Bronchial epithelial cell (primary cell): Measurements from ENCODE around the gene ALOX12B. TPM values are rescaled to one million over a fixed set of nuclear protein-coding genes. Genes with fewer than 3 reads are reported as not detected.

Experiments used
- DNase-seq: peaks from one replicate; pipeline ENCODE4 v3.0.0-alpha.2; 2010; ENCODE audit warnings: low read depth
- FAIRE-seq: peaks from 2 replicates; lab custom pipeline; 2011; peaks lifted over from hg19 to GRCh38; lab: Jason Lieb, UNC
- H3K27me3 ChIP-seq: 2 replicates; pipeline ENCODE4 v1.5.1; 2011; ENCODE audit warnings: low read length; ENCODE audit not compliant: control insufficient read depth, insufficient read depth
- H3K36me3 ChIP-seq: 2 replicates; pipeline ENCODE4 v1.5.1; 2011; ENCODE audit warnings: low read length; ENCODE audit not compliant: control insufficient read depth, insufficient read depth
- H3K4me3 ChIP-seq: 2 replicates; pipeline ENCODE4 v1.5.1; 2011; ENCODE audit warnings: mild to moderate bottlenecking, low read depth, low read length, control low read depth
- total RNA-seq: library from RNA; depleted of rRNA; stranded (reverse); fragments of >200 nt; gene quantifications from 2 replicates; pipeline ENCODE4 v1.2.1, GENCODE V29; 2014
- TF ChIP-seq, protein P1 (sequence below): IDR thresholded peaks from 2 replicates; pipeline ENCODE4 v1.5.1; 2011; ENCODE audit warnings: mild to moderate bottlenecking, moderate library complexity, low read length, control low read depth, inconsistent platforms; ENCODE audit not compliant: insufficient read depth, severe bottlenecking

The ALOX12B gene
- total RNA-seq = 0.26 and 2.0 TPM in 2 replicates

DNA sequence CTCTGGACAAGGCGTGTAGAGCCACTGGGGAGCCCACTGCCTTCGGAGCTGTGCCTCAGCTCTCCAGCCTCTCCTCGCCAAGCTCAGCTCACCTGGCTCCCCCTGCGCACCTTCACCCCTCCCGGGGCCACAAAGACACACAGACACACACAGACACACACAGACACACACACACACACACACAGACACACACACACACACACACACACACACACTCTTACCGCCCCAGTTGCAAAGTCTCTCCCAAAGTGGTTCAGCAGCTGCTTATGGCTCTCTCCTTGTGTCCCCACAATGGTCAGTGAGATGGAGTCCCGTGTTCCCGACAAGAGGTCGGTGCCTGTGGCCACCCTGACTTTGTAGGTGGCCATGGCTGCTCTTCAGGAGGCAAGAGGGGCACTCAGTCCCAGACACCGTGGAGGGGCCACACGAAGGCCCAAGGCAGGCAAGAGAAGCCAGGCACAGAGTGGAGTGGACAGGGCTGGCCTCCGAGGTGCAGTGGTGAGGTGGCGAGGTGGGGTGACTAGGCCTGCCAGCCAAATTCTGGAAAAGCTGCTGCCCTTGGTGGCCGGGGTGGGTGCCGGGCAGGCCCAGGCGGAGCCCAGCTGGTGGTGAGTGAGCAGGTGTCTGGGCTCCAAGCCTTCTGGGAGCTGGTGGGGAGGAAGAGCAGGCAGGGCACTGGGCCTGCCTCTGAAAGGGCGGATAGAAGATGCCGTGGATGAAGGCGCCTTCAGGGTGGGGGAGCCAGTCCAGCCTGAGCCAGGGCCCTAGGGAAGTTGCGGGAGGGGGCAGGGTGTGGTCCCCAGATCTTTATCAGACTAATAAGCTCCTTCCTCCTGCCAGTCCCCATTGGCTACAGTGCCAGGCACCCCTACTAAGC is at the start of gene ALOX12B:
TSS of gene ALOX12B (minus strand) at position 642 of the 877 bp plus-strand sequence. CDS start at position 368, 274 bp downstream.
- Histone ChIP-seq H3K4me3 (no peak within 1 kb of the TSS), H3K36me3 (no peaks in the 10 kb centered on the region), H3K27me3 (peaks cover 8% of the 10 kb centered on the region)
- TF ChIP-seq, protein P1, sequence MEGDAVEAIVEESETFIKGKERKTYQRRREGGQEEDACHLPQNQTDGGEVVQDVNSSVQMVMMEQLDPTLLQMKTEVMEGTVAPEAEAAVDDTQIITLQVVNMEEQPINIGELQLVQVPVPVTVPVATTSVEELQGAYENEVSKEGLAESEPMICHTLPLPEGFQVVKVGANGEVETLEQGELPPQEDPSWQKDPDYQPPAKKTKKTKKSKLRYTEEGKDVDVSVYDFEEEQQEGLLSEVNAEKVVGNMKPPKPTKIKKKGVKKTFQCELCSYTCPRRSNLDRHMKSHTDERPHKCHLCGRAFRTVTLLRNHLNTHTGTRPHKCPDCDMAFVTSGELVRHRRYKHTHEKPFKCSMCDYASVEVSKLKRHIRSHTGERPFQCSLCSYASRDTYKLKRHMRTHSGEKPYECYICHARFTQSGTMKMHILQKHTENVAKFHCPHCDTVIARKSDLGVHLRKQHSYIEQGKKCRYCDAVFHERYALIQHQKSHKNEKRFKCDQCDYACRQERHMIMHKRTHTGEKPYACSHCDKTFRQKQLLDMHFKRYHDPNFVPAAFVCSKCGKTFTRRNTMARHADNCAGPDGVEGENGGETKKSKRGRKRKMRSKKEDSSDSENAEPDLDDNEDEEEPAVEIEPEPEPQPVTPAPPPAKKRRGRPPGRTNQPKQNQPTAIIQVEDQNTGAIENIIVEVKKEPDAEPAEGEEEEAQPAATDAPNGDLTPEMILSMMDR = no peak
- no peak for DNase-seq
- no peak for FAIRE-seq

DNA sequence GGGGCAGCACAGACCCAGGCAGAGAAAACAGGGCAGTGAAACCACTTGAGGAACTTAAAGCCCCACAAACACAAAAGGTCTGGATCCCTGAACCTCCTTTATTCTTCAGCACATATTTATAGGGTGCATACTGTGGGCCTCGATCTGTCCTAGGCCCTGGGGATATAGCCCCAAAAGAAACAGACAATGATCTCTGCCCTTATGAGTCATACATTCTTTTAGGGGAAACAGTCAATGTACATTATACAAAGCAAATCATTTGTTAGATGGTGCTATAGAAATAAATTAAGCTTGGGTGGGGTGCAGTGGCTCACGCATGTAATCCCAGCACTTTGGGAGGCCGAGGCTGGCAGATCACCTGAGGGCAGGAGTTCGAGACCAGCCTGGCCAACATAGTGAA is 46.4 kb upstream of the ALOX12B start:
- FAIRE-seq (no peak), DNase-seq (no peak)
- Histone ChIP-seq H3K36me3 (no peaks in the 10 kb centered on the region), H3K4me3 (no peak overlapping the region), H3K27me3 (no peaks in the 10 kb centered on the region)
- TF ChIP-seq, protein P1 = no peak

DNA sequence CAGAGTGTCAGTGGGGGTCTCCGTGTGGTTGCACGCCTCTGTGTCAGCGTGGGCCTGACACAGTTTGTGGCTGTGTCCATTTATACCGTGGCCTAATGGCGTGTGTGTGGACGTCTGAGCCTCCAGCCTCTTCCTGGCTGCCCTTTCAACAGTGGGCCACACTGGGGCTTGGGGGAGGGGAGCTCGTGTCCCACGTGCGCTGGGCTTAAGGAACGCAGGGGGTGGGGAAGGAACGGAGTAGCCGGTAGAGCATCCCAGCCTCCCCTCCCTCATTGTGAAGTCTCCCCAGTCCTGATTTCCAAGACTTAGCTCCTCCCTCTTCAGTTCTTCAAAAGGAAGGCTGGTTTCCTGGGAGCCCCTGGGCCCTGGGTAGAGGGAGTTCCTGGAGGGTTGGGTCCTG is 45.9 kb upstream of the ALOX12B start:
- TF ChIP-seq, protein P1 = no peak
- DNase-seq = no peak
- Histone ChIP-seq H3K4me3 (no peak overlapping the region), H3K36me3 (no peaks in the 10 kb centered on the region), H3K27me3 (no peaks in the 10 kb centered on the region)
- no peak for FAIRE-seq

DNA sequence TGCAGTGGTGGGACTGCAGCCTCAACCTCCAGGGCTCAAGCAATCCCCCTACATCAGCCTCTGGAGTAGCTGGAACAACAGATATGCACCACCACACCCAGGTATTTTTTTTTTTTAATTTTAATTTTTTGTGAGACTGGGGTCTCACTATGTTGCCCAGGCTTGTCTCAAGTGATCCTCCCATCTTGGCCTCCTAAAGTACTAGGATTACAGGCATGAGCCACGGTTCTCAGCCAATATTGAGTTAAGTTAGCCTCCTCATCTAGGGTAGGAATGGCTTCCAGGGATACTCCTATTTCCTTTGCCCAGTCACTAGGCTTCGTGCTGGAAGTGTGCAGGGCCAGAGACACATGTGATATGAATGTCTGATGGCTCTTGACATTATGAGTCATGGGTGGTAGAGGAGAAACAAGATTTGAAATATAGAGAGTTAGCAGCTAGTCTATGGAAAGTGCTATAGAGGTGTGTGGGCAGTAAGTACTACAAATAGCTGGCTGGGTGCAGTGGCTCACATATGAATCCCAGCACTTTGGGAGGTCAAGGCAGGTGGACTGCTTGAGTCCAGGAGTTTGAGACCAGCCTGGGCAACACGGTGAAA is 44.4 kb upstream of the ALOX12B start:
- Histone ChIP-seq H3K36me3 (no peaks in the 10 kb centered on the region), H3K27me3 (no peaks in the 10 kb centered on the region), H3K4me3 (no peak overlapping the region)
- DNase-seq (peak; percentile 77), FAIRE-seq (no peak)
- TF ChIP-seq, protein P1 = no peak

DNA sequence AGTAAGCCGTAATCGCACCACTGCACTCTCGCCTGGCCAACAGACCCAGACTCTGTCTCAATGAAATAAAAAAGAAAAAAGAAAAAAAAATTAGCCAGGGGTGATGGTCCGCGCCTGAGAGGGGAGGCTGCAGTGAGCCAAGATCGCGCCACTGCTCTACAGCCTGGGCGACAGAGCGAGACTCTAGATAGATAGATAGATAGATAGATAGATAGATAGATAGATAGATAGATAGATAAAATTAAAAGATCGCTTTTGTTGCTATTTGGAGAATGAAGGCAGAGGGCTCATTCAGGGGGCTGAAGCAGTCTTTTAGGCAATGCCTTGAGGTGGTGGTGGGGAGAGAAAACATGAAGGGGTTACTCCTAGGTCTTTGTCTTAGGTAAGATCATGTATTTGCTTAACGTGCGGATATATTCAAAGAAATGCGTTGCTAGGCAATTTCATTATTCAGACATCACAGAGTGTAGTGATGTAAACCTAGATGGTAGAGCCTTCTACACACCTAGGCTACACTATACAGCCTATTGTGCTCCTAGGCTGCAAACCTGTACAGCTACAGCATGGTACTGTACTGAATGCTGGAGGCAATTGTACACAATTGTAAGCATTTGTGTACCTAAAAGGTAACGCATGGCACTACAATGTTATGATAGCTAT is 40.7 kb upstream of the ALOX12B start:
- H3K27me3 ChIP-seq = peaks cover 3% of the 10 kb centered on the region
- DNase-seq (no peak), FAIRE-seq (no peak)
- TF ChIP-seq, protein P1 = no peak
- H3K4me3 ChIP-seq = no peak overlapping the region
- H3K36me3 ChIP-seq = no peaks in the 10 kb centered on the region
